H9 (cell line): ENCODE measurements around the gene FAM43B. TPM values are rescaled to one million over a fixed set of nuclear protein-coding genes. Genes with fewer than 3 reads are reported as not detected.

Source experiments
- DNase-seq: peaks from one replicate; pipeline ENCODE4 v3.0.0-alpha.2; 2017
- H2AFZ ChIP-seq: one replicate; pipeline ENCODE4 v1.6.1; 2013; ENCODE audit warnings: mild to moderate bottlenecking, low read length, control low read depth, moderate library complexity
- H2AK5ac ChIP-seq: 2 replicates; pipeline ENCODE4 v1.6.1; 2013; ENCODE audit warnings: low read length, control low read depth, mixed read lengths; ENCODE audit not compliant: insufficient read length
- H2BK120ac ChIP-seq: one replicate; pipeline ENCODE4 v1.6.1; 2013; ENCODE audit warnings: low read depth, mild to moderate bottlenecking, low read length, control low read depth, inconsistent platforms; ENCODE audit not compliant: poor library complexity, severe bottlenecking
- H2BK12ac ChIP-seq: 2 replicates; pipeline ENCODE4 v1.6.1; 2013; ENCODE audit warnings: low read length, control low read depth, mixed read lengths, low read depth; ENCODE audit not compliant: insufficient read length
- H2BK15ac ChIP-seq: 2 replicates; pipeline ENCODE4 v1.6.1; 2013; ENCODE audit warnings: low read depth, low read length, control low read depth
- H2BK20ac ChIP-seq: one replicate; pipeline ENCODE4 v1.6.1; 2013; ENCODE audit warnings: low read depth, mild to moderate bottlenecking, low read length, control low read depth, inconsistent platforms; ENCODE audit not compliant: poor library complexity, severe bottlenecking
- H2BK5ac ChIP-seq: 2 replicates; pipeline ENCODE4 v1.6.1; 2013; ENCODE audit warnings: low read length, control low read depth, mixed read lengths; ENCODE audit not compliant: insufficient read length
- H3K14ac ChIP-seq: 2 replicates; pipeline ENCODE4 v1.6.1; 2013; ENCODE audit warnings: low read length, control low read depth; ENCODE audit not compliant: insufficient read depth
- H3K18ac ChIP-seq: 2 replicates; pipeline ENCODE4 v1.6.1; 2013; ENCODE audit warnings: low read depth, mild to moderate bottlenecking, mixed read lengths, low read length, control low read depth; ENCODE audit not compliant: insufficient read length
- H3K23ac ChIP-seq: 2 replicates; pipeline ENCODE4 v1.6.1; 2013; ENCODE audit warnings: low read length, control low read depth, mixed read lengths, low read depth; ENCODE audit not compliant: insufficient read length
- H3K23me2 ChIP-seq: 2 replicates; pipeline ENCODE4 v1.6.1; 2013; ENCODE audit warnings: low read depth, mild to moderate bottlenecking, mixed read lengths, low read length, control low read depth; ENCODE audit not compliant: insufficient read length, poor library complexity, severe bottlenecking
- H3K27ac ChIP-seq: 2 replicates; pipeline ENCODE4 v1.5.1; 2013; ENCODE audit warnings: low read length, control low read depth, mixed read lengths, low read depth; ENCODE audit not compliant: insufficient read length
- H3K27me3 ChIP-seq: 2 replicates; pipeline ENCODE4 v1.6.1; 2013; ENCODE audit warnings: low read length, control low read depth, inconsistent platforms; ENCODE audit not compliant: insufficient read depth
- H3K4ac ChIP-seq: 2 replicates; pipeline ENCODE4 v1.6.1; 2013; ENCODE audit warnings: low read depth, mild to moderate bottlenecking, control low read depth, inconsistent platforms, low read length, moderate library complexity
- H3K4me1 ChIP-seq: 2 replicates; pipeline ENCODE4 v1.6.1; 2013; ENCODE audit warnings: low read length, control low read depth, inconsistent platforms; ENCODE audit not compliant: insufficient read depth
- H3K4me2 ChIP-seq: 2 replicates; pipeline ENCODE4 v1.6.1; 2013; ENCODE audit warnings: low read length, control low read depth, mixed read lengths; ENCODE audit not compliant: insufficient read length, insufficient read depth
- H3K56ac ChIP-seq: 2 replicates; pipeline ENCODE4 v1.6.1; 2013; ENCODE audit warnings: low read depth, mild to moderate bottlenecking, mixed read lengths, low read length, control low read depth; ENCODE audit not compliant: insufficient read length
- H3K79me1 ChIP-seq: 2 replicates; pipeline ENCODE4 v1.6.1; 2013; ENCODE audit warnings: low read depth, mild to moderate bottlenecking, moderate library complexity, low read length, control low read depth, inconsistent platforms; ENCODE audit not compliant: insufficient read depth, poor library complexity, severe bottlenecking
- H3K79me2 ChIP-seq: 2 replicates; pipeline ENCODE4 v1.6.1; 2013; ENCODE audit warnings: low read length, control low read depth, inconsistent platforms; ENCODE audit not compliant: insufficient read depth
- H3K9ac ChIP-seq: 2 replicates; pipeline ENCODE4 v1.6.1; 2013; ENCODE audit warnings: low read length, control low read depth, mixed read lengths; ENCODE audit not compliant: insufficient read length; ENCODE audit errors: extremely low read depth
- H3K9me3 ChIP-seq: one replicate; pipeline ENCODE4 v1.6.1; 2013; ENCODE audit warnings: low read depth, low read length, inconsistent platforms; ENCODE audit not compliant: control insufficient read depth
- H3T11ph ChIP-seq: one replicate; pipeline ENCODE4 v1.6.1; 2013; ENCODE audit warnings: mild to moderate bottlenecking, low read length, control low read depth, inconsistent platforms
- H4K20me1 ChIP-seq: one replicate; pipeline ENCODE4 v1.6.1; 2013; ENCODE audit not compliant: control insufficient read depth, insufficient read length, insufficient read depth
- H4K5ac ChIP-seq: 2 replicates; pipeline ENCODE4 v1.6.1; 2013; ENCODE audit warnings: low read depth, mild to moderate bottlenecking, mixed read lengths, low read length, control low read depth; ENCODE audit not compliant: insufficient read length
- H4K8ac ChIP-seq: replicated peaks from 2 replicates; pipeline ENCODE4 v1.6.1; 2013; ENCODE audit warnings: low read length, control low read depth, mixed read lengths, low read depth; ENCODE audit not compliant: insufficient read length
- H4K91ac ChIP-seq: 2 replicates; pipeline ENCODE4 v1.6.1; 2013; ENCODE audit warnings: low read depth, mild to moderate bottlenecking, moderate library complexity, mixed read lengths, low read length, control low read depth; ENCODE audit not compliant: insufficient read length
- H3K27ac Mint-ChIP-seq, 3 experiments: 2 replicates in 2 of 3; 3 replicates in 1 of 3; pipeline ENCODE4 v1.8.0; 2020 to 2021; ENCODE audit warnings: mixed read lengths in 3 of 3, mild to moderate bottlenecking in 1 of 3, moderate library complexity in 1 of 3
- H3K27me3 Mint-ChIP-seq: 2 replicates; pipeline ENCODE4 v1.8.0; 2021; ENCODE audit warnings: low read depth, mild to moderate bottlenecking, moderate library complexity, mixed read lengths
- H3K36me3 Mint-ChIP-seq, 3 experiments: 2 replicates in 2 of 3; 3 replicates in 1 of 3; pipeline ENCODE4 v1.8.0; 2020 to 2021; ENCODE audit warnings: low read depth in 3 of 3, mixed read lengths in 3 of 3; ENCODE audit not compliant: insufficient read depth in 1 of 3
- H3K4me1 Mint-ChIP-seq, 2 experiments: 2 replicates each; pipeline ENCODE4 v1.8.0; 2020; ENCODE audit warnings: mixed read lengths in 2 of 2
- H3K4me3 Mint-ChIP-seq, 2 experiments: 2 replicates in 1 of 2; 3 replicates in 1 of 2; pipeline ENCODE4 v1.8.0; 2020 to 2021; ENCODE audit warnings: mild to moderate bottlenecking in 2 of 2, mixed read lengths in 2 of 2, moderate library complexity in 1 of 2
- H3K9me3 Mint-ChIP-seq, 2 experiments: 2 replicates in 1 of 2; 3 replicates in 1 of 2; pipeline ENCODE4 v1.8.0; 2020; ENCODE audit warnings: mild to moderate bottlenecking in 2 of 2, mixed read lengths in 2 of 2, moderate library complexity in 1 of 2
- CTCF ChIP-seq: fragments of 200-600 bp; sonication (generic); conservative IDR thresholded peaks from 3 replicates; pipeline ENCODE4 v1.8.0; 2021; ENCODE audit warnings: antibody characterized with exemption, mild to moderate bottlenecking
- WGBS: extraction: QIAGEN DNeasy Blood & Tissue Kit; methylation state at CpG from one replicate; pipeline ENCODE4 v1.1.7; 2013; ENCODE audit warnings: missing lambda C conversion rate, low lambda C conversion rate, mixed read lengths; ENCODE audit not compliant: insufficient read length; ENCODE audit errors: extremely low coverage; 5-methylcytosine and 5-hydroxymethylcytosine counted together
- long read RNA-seq: library from polyadenylated mRNA; unstranded; transcript quantifications from one replicate; pipeline ENCODE4 v2.0.0, GENCODE V29; 2020
- total RNA-seq: library from RNA; stranded (reverse); gene quantifications from 2 replicates; pipeline ENCODE4 v1.2.1, GENCODE V29; 2021

The FAM43B gene, protein sequence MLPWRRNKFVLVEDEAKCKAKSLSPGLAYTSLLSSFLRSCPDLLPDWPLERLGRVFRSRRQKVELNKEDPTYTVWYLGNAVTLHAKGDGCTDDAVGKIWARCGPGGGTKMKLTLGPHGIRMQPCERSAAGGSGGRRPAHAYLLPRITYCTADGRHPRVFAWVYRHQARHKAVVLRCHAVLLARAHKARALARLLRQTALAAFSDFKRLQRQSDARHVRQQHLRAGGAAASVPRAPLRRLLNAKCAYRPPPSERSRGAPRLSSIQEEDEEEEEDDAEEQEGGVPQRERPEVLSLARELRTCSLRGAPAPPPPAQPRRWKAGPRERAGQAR
- 0.20 and 0.22 TPM in 2 replicates for total RNA-seq
- long read RNA-seq: 0 reads

DNA sequence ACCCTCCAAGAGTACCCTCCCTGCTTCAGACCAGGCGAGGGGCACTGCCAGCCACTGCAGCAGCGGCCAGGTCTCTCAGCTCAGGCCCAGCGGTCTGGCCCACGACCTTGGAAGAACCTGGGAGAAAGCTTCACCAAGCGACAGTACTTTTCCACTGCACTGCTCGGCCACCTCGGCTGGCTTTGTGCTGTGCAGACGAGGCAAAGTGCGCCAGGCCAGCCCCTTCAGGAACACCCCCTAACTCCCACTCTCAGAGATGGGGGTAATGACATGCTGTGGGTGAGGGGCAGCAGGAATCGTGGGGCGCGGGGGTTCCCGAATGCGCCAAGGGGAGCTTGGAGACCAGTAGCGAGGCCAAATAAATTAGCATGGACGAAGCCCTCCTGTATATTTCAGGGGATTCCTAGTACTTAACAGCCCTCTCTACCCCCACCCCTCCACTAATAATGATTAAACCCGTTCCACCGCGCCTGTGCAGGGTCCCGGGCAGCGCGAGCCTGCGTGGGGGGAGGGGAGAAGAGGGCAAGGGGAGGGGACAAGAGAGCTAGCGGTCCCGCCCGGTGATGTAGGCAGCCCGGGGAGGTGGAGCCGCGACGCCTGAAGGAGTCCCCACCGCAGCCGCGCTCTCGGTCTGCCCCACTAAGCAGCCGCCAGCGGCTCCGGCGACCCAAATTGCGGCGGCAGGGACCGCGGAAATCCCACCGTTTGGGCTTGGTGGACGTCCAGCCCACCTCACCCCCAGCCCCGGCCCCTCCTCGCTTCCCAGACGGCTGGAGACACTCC lies at the start of gene FAM43B:
Gene FAM43B (plus strand): TSS at position 629 of the 783 bp plus-strand sequence. CDS start 401 bp downstream, outside the sequence.
- Histone ChIP-seq H3K4me2 (peak within 1 kb of the TSS; percentile 69), H2BK120ac (no peak within 1 kb of the TSS), H3K9ac (peak within 1 kb of the TSS; percentile 38), H3K4ac (no peak within 1 kb of the TSS), H3K79me1 (no peaks in the 10 kb centered on the region), H3K23me2 (peaks cover 17% of the 10 kb centered on the region), H4K20me1 (no peaks in the 10 kb centered on the region), H2BK5ac (no peak within 1 kb of the TSS), H3K56ac (no peak within 1 kb of the TSS), H3K4me1 (no peaks in the 10 kb centered on the region), H3K79me2 (no peaks in the 10 kb centered on the region), H3K27me3 (peaks cover 38% of the 10 kb centered on the region), H2AK5ac (no peak within 1 kb of the TSS), H3K9me3 (no peaks in the 10 kb centered on the region), H4K8ac (no peak within 1 kb of the TSS), H3T11ph (no peak within 1 kb of the TSS), H2BK15ac (no peak within 1 kb of the TSS; the same call in 1 of the 2 replicates), H2AFZ (no peak within 1 kb of the TSS), H3K23ac (no peak within 1 kb of the TSS), H4K5ac (no peak within 1 kb of the TSS), H3K14ac (peak within 1 kb of the TSS; percentile 43; the same call in 1 of the 2 replicates), H2BK12ac (no peak within 1 kb of the TSS), H2BK20ac (no peak within 1 kb of the TSS), H3K27ac (no peak within 1 kb of the TSS), H4K91ac (no peak within 1 kb of the TSS), H3K18ac (no peak within 1 kb of the TSS)
- WGBS: no CpG with 5 or more reads among the region's 47 CpGs
- Mint-ChIP-seq H3K4me3 (peak within 1 kb of the TSS; percentile 49 to 85), H3K27ac (no peak within 1 kb of the TSS; a peak in 1 of 7 replicates), H3K9me3 (no peaks in the 10 kb centered on the region; a peak in 1 of 5 replicates), H3K4me1 (peaks cover 3 to 7% of the 10 kb centered on the region in 2 experiments), H3K27me3 (peaks cover 61% of the 10 kb centered on the region), H3K36me3 (peaks cover 0 to 2% (median 0%) of the 10 kb centered on the region in 3 experiments; a peak in 1 of 7 replicates)
- DNase-seq: peak; percentile 77
- no peak for TF ChIP-seq CTCF
